ENCODE results near the gene IFT22.
"Not testable (repeated sequence)": the region's sequence is repeated elsewhere in the genome, so short reads cannot be mapped to it uniquely, and the experiment has no call there.

Gene IFT22

DNA sequence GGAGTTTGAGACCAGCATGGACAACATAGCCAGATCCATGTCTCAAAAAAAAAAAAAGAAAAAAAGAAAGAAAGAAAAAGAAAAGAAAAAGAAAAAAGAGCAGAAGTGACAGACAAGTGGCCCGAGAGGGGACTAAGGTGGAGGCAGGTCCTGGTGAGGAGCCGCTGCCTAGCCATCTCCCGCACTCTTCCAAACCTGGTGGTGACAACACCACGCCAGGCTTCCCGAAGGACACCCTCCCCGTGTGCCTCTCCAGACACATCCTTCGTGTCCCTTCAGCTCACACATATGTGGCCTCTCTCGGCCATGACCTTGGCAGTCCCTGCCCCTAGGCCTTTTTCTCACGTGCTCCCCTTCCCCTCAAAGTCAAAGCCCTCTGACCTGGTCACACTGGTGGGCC is 36.4 kb downstream of the IFT22 start:
- TF ChIP-seq, protein P1, sequence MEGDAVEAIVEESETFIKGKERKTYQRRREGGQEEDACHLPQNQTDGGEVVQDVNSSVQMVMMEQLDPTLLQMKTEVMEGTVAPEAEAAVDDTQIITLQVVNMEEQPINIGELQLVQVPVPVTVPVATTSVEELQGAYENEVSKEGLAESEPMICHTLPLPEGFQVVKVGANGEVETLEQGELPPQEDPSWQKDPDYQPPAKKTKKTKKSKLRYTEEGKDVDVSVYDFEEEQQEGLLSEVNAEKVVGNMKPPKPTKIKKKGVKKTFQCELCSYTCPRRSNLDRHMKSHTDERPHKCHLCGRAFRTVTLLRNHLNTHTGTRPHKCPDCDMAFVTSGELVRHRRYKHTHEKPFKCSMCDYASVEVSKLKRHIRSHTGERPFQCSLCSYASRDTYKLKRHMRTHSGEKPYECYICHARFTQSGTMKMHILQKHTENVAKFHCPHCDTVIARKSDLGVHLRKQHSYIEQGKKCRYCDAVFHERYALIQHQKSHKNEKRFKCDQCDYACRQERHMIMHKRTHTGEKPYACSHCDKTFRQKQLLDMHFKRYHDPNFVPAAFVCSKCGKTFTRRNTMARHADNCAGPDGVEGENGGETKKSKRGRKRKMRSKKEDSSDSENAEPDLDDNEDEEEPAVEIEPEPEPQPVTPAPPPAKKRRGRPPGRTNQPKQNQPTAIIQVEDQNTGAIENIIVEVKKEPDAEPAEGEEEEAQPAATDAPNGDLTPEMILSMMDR (IDR thresholded peaks at IDR 0.05; ENCODE audit: extremely low read depth, missing control alignments), result no peak
- DNase-seq (ENCODE audit: low spot score), result no peak

DNA sequence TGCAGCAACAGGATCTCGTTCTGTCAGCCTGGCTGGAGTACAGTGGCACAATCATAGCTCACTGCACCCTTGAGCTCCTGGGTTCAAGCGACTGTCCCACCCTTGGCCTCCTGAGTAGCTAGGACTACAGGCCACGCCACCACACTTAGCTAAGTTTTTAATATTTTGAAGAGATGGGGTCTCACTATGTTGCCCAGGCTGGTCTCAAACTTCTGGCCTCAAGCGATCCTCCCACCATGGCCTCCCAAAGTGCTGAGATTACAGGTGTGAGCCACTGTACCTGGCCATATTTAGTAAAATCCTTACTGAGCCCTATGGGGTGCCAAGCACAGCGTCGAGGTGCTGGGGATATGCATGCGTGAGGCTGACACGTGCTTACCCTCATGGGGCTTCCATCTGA is 40.7 kb downstream of the IFT22 start:
- DNase-seq (ENCODE audit: low spot score), result not testable (repeated sequence)

DNA sequence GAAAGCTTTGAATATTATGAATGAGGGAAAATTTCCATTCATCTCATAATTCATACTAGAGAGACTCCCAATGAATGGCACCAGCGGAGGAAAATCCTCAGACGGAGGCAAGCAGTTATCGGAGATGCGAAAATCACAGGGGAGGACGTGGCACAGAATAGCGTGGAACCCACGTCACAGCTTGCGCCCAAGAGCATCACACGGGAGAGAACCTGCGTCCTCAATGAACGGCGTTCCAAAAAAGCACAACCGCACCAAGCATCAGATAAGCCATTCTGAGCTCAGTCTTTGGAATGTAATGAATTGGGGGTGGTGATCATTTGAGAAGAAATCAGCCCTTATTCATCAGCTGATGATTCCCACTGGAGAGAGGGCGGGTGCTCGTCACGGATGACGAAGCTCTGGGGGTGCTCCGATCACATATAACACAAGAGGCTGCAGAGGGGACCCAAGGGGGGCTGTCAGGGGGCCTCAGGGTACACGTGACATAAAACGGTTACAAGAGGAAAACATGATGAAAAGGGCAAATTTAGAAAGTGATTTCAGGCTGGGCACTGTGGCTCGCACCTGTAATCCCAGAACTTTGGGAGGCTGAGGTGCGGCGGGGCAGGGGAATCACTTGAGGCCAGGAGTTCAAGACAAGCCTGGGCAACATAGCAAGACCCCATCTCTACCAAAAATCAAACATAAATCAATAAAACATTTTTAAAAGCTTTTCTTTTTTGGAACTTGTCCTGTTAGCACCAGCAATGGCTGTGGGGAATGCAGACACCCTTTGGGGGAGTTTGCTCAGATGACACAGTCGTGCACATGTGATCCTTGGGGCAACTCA is 42.9 kb downstream of the IFT22 start:
- TF ChIP-seq, protein P1 (IDR thresholded peaks at IDR 0.05; ENCODE audit: extremely low read depth, missing control alignments), result no peak
- DNase-seq (ENCODE audit: low spot score), result no peak

DNA sequence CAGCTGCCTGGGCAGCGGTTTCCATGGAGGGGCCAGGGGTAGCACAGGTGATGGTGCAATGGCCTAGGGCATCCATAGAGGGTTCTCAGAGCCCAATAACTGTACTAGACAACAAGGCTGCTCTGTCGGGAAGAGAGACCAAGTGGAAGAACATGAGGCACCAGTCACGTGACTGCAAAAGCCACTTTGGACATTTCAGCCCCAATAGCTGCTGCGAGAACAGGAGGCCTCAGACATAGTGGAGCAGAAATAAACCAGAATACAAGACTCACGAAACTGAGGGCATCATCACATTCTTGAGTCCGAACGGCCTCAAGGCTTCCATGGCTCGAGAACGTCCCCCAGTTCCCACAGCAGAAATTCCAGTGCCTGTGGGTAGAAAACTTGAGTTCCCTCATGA is 44.5 kb downstream of the IFT22 start:
- TF ChIP-seq, protein P1 (IDR thresholded peaks at IDR 0.05; ENCODE audit: extremely low read depth, missing control alignments), result no peak
- no peak for DNase-seq (ENCODE audit: low spot score)

DNA sequence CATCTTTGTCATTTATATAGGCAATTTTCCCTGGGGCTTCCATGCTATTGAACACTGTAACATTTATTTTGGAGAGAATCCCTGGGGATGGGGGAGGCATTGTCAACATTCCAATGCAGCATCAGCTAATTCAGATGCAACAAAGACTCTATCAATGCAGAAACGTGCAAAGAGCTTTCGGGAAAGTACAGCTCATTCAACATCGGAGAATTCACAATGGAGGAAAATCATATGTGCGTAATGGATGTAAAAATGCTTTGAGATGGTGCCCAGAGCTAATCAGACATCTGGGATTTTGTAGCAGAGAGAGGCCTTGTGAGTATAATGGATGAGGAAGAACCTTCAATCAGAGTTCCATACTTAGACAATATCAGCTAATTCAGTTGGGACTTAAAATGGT is 48.4 kb downstream of the IFT22 start:
- DNase-seq (ENCODE audit: low spot score), result no peak
- TF ChIP-seq, protein P1 (IDR thresholded peaks at IDR 0.05; ENCODE audit: extremely low read depth, missing control alignments), result no peak

DNA sequence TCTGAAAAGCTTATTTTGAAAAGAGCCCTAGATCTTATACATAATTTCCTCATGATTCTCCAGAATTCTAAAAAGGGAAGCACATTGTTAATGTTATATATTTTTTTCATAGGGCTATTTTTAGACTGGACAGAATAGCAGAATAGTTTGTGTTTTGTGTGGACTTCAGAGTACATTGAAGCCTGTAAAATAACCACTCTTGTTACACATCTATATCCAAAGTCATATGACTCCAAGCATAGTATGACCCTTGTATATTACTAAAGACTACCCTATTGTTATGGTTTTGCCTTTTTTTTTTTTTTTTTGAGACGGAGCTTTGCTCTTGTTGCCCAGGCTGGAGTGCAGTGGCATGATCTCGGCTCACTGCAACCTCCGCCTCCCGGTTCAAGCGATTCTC is 50.6 kb downstream of the IFT22 start:
- TF ChIP-seq, protein P1 (IDR thresholded peaks at IDR 0.05; ENCODE audit: extremely low read depth, missing control alignments), result no peak
- DNase-seq (ENCODE audit: low spot score), result no peak

DNA sequence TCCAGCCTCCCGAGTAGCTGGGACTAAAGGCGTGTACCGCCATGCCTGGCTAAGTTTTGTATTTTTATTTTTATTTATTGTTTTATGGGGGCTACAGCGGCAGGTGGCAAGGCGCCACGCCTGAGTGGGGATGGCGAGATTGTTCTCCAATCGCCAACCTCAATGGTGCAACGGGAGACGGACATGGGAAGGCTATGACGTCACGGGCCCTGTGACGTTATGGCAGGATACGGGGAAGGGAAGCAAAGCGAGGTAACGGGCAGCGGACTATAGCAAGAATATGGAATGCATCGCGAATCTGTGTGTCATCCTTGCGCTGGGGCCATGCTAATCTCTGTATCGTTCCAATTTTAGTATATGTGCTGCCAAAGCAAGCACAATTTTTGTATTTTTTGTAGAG is 51.9 kb downstream of the IFT22 start:
- no peak for DNase-seq (ENCODE audit: low spot score)
- TF ChIP-seq, protein P1 (IDR thresholded peaks at IDR 0.05; ENCODE audit: extremely low read depth, missing control alignments), result no peak
